Fibroblast of mammary gland (primary cell): ENCODE results near the gene ALG11.

Experiments
- DNase-seq: peaks from one replicate; pipeline ENCODE4 v3.0.0-alpha.2; 2010; ENCODE audit warnings: low read depth
- H3K4me3 ChIP-seq: 2 replicates; pipeline ENCODE4 v1.5.1; 2011; ENCODE audit warnings: low read depth, mild to moderate bottlenecking, low read length, moderate library complexity; ENCODE audit not compliant: control insufficient read depth
- TF ChIP-seq, protein P1 (sequence below): conservative IDR thresholded peaks from 2 replicates; pipeline ENCODE4 v1.5.1; 2011; ENCODE audit warnings: low read depth, low read length, inconsistent platforms; ENCODE audit not compliant: control insufficient read depth, insufficient read depth

The ALG11 gene

DNA sequence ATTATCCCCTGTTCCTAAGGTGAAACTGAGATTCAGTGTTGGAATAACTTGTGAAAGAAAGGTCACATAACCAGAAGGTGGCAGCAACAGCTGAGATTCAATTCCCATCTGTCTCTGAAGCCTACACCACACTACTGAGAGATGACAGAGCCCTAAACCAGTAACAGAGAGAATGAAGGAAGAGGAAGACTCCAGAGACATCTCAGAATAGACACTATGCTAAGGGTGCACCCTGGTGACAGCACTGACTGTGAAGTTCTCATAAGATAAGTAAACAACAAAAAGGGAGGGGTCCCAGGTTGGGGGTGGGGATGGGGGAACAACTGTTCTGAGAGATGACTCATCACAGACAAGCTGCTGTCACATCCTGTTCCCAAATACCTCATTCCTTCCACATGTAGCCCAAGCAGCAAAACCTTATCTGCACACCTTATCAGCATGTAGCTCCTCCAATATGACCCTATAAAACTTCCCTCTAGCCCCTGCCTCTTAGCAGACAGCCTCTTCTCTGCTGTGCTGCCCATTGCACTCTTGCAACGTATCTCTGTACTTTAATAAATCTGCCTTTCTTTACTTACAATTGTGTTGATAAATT, 58.8 kb downstream of the ALG11 start:
- TF ChIP-seq, protein P1, sequence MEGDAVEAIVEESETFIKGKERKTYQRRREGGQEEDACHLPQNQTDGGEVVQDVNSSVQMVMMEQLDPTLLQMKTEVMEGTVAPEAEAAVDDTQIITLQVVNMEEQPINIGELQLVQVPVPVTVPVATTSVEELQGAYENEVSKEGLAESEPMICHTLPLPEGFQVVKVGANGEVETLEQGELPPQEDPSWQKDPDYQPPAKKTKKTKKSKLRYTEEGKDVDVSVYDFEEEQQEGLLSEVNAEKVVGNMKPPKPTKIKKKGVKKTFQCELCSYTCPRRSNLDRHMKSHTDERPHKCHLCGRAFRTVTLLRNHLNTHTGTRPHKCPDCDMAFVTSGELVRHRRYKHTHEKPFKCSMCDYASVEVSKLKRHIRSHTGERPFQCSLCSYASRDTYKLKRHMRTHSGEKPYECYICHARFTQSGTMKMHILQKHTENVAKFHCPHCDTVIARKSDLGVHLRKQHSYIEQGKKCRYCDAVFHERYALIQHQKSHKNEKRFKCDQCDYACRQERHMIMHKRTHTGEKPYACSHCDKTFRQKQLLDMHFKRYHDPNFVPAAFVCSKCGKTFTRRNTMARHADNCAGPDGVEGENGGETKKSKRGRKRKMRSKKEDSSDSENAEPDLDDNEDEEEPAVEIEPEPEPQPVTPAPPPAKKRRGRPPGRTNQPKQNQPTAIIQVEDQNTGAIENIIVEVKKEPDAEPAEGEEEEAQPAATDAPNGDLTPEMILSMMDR: peak; percentile 24
- H3K4me3 ChIP-seq: no peak overlapping the region
- peak; percentile 45 for DNase-seq
